ENCODE data around the gene PAX8. TPM values are rescaled to one million over a fixed set of nuclear protein-coding genes. Genes with fewer than 3 reads are reported as not detected.
"Not testable (repeated sequence)": the region's sequence is repeated elsewhere in the genome, so short reads cannot be mapped to it uniquely, and the experiment has no call there.

PAX8 gene
- total RNA-seq, 1 donor from 2014 or later: 1.6 TPM

DNA sequence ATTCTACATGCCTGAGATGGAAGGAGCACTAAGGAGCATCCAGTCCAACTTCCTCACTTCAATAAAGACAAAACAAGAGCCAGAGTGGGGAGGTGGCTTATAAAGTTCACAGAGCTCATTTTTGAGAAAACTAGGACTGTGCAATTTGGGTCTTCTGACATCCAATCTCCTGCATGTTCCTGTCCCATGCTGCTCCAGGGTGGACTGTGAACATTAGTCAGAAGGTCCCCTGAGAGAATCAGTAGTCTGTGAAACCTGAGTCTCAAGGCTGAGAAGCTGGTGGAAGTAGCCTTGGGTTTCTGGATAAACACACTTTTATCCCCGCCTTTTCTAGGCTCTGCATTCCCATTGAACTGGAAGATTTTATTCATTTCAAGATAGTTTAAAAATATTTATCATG, 33.1 kb upstream of the PAX8 start:
- DNase-seq; H3K36me3 ChIP-seq; H3K4me3 ChIP-seq; intact Hi-C loops (cut with DNase I); H3K4me1 ChIP-seq; H3K27me3 ChIP-seq; ATAC-seq; H3K27ac ChIP-seq; H3K9me3 ChIP-seq: not testable (repeated sequence)

DNA sequence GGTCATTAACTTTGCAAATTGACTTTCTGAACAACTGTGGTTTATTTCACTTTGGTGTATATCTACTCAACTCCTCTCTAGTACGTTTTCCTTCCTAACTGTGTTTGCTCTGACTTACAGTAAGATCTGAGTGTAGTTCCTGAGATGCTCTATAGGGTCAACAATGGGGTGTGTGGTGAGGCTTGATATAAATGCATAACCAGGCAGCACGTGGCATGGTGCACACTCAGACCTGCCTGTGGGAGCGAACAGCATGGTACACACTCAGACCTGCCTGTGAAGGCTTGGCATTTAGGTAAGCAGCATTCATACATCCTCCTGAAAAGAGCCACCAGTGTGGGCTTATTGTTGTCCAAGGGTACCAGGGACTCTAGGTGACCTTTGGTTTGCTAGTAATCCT, 32.5 kb upstream of the PAX8 start:
- H3K27me3 ChIP-seq; H3K9me3 ChIP-seq; H3K27ac ChIP-seq; DNase-seq; H3K4me1 ChIP-seq; ATAC-seq; intact Hi-C loops (cut with DNase I); H3K4me3 ChIP-seq; H3K36me3 ChIP-seq: not testable (repeated sequence)

DNA sequence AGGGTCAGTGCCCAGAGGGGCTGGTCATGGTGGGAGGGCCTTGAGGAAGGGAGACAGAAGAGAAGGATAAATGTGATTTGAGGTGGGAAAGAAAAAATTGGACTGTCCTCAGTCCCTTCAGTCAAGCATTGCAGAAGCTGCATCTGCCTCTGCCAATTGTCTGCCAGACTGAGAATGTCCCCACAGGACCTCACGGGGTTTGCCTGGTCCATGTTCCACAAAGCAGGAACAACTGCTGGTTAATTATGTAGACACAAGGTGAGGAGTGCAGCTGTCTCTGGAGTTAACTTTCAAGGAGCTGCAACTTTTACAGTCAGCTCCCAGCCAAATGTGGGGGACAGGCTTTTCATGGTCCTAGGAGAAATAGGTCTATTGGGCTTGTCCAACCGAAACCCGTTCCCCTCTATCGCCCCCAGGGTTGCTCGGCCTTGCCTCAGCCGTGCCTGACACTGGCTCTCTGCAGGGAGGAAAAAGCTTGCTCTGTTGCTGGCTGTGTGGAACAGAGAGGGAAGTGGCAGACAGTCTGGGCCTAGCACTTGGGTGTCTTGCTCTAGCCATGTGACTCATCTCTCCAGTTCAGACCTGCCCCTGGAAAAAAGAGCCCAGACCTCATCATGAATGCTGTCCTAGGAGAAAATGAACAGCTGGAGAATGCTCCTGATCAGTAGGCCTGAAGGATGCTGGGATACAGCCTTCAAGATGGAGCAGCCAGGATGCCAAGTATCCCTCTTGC, 31.1 kb upstream of the PAX8 start:
- intact Hi-C loops (cut with DNase I): no loop called here
- no peaks in the 10 kb centered on the region for H3K36me3 ChIP-seq
- no peaks in the 10 kb centered on the region for H3K4me1 ChIP-seq
- ATAC-seq: no peak
- TF ChIP-seq, protein P1, sequence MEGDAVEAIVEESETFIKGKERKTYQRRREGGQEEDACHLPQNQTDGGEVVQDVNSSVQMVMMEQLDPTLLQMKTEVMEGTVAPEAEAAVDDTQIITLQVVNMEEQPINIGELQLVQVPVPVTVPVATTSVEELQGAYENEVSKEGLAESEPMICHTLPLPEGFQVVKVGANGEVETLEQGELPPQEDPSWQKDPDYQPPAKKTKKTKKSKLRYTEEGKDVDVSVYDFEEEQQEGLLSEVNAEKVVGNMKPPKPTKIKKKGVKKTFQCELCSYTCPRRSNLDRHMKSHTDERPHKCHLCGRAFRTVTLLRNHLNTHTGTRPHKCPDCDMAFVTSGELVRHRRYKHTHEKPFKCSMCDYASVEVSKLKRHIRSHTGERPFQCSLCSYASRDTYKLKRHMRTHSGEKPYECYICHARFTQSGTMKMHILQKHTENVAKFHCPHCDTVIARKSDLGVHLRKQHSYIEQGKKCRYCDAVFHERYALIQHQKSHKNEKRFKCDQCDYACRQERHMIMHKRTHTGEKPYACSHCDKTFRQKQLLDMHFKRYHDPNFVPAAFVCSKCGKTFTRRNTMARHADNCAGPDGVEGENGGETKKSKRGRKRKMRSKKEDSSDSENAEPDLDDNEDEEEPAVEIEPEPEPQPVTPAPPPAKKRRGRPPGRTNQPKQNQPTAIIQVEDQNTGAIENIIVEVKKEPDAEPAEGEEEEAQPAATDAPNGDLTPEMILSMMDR (IDR thresholded peaks at IDR 0.05): no peak
- no peak overlapping the region for H3K27ac ChIP-seq
- no peak overlapping the region for H3K4me3 ChIP-seq
- no peaks in the 10 kb centered on the region for H3K9me3 ChIP-seq
- H3K27me3 ChIP-seq: no peaks in the 10 kb centered on the region
- no peak for DNase-seq

DNA sequence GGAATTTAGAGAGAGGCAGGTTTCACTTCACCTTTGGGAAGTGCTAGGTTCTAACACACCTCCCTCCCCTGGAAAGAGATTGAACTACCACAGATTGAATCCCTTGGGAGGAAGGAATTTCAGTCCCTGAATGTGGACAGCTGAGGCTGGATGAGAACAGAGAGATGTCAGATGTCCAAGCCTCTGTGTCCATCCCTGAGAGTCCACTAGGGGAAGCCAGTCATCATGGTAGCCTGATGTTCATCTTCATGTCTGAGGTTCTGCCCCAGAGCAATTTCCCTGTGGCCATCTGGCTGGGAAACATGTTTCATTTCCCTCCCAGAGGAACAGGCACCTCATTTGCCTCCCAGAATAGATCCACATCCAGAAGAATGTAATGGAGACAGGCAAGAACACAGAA, 30.1 kb upstream of the PAX8 start:
- H3K4me1 ChIP-seq, DNase-seq: not testable (repeated sequence)

DNA sequence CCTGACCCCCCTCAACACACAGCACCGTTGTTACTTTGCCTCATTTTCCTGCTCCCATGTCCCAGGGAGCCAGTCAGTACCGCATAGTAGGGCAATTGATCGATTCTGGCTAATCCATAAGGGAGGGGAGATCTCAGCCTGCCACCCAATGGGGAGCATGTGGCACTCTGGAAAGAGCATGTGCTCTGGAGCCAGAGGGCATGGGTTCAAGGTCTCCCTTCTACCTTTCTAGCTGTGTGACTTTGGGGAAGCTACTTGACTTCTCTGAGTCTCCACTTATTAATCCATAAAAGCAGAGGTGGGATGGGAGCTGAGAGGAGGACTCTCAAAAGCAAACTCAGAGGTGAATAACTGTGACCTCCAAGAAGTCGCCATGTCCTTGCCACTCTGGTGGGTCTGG, 27.5 kb upstream of the PAX8 start:
- H3K9me3 ChIP-seq; H3K27ac ChIP-seq; DNase-seq; ATAC-seq; H3K27me3 ChIP-seq; H3K4me1 ChIP-seq; H3K4me3 ChIP-seq; H3K36me3 ChIP-seq; intact Hi-C loops (cut with DNase I): not testable (repeated sequence)

More for the DNA sequence above, 30.1 kb upstream of the PAX8 start:
- H3K36me3 ChIP-seq; ATAC-seq; intact Hi-C loops (cut with DNase I); H3K27me3 ChIP-seq; H3K9me3 ChIP-seq; H3K27ac ChIP-seq; H3K4me3 ChIP-seq: not testable (repeated sequence)

DNA sequence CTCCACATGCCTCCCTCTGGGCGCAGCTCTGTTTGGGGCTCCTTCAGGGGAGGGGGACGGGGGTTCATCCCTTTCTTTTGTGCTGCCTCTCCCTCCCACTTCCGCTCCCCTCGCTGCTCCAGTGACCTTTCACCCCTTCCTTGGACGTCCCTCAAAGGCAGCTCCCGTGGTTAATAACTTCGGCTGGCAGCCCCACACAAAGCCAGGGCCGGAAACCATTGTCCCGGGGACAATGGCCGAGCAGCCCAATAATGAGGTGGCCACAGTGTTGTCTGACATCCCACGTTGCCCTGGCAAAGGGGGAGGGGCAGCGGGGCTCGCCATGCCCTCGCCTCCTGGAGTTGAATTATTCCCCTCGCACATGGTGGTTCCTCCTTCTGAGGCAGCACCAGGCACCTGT, 27.0 kb upstream of the PAX8 start:
- H3K4me3 ChIP-seq; H3K27me3 ChIP-seq; DNase-seq; intact Hi-C loops (cut with DNase I); H3K4me1 ChIP-seq; H3K36me3 ChIP-seq; ATAC-seq; H3K27ac ChIP-seq; H3K9me3 ChIP-seq: not testable (repeated sequence)

DNA sequence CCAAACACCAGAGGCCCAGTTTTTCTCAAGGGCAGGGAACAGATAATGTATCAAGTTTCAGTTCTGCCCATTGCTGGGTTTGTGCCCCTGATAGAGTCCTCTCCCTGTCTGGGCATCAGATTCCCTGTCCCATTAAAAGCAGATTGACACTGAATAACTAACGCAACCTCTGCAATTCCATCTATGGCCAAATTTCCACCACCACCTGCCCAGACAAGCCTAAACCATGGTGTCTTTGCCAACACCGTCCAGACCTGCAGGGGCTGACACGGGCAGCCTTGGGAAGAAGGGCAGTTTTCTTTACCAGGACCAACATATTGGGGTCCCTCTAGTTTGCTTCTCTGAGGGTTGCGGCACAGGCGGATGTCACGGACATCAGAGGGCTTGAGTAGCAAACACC, 26.4 kb upstream of the PAX8 start:
- H3K4me3 ChIP-seq: no peak overlapping the region
- TF ChIP-seq, protein P1 (IDR thresholded peaks at IDR 0.05): no peak
- H3K27ac ChIP-seq: no peak overlapping the region
- H3K27me3 ChIP-seq: no peaks in the 10 kb centered on the region
- intact Hi-C loops (cut with DNase I): no loop called here
- no peaks in the 10 kb centered on the region for H3K4me1 ChIP-seq
- no peak for ATAC-seq
- no peak for DNase-seq
- H3K9me3 ChIP-seq: no peaks in the 10 kb centered on the region
- H3K36me3 ChIP-seq: no peaks in the 10 kb centered on the region

DNA sequence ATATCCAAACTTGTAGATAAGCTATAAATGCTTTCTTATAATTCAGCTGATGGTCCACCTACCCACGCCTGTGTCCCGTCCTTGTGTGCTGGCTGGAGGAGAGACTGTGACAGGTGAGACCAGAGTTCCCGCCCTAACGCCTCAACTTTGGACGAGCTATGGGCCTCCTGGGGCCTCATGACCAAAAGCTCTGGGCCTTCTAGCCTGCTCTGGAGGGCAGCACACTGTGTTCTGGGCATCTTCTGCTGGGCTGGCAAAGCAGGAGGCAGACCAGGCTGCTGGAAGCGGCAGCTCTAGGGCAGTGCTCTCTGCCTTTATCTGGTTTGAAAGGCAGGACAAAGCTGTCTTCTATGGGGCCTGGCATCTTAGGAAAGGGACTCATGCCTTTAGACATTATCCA, 26.0 kb upstream of the PAX8 start:
- DNase-seq (no peak), ATAC-seq (no peak)
- no peak overlapping the region for H3K27ac ChIP-seq
- intact Hi-C loops (cut with DNase I): no loop called here
- no peaks in the 10 kb centered on the region for H3K36me3 ChIP-seq
- TF ChIP-seq, protein P1 (IDR thresholded peaks at IDR 0.05): no peak
- no peaks in the 10 kb centered on the region for H3K4me1 ChIP-seq
- no peaks in the 10 kb centered on the region for H3K27me3 ChIP-seq
- no peaks in the 10 kb centered on the region for H3K9me3 ChIP-seq
- no peak overlapping the region for H3K4me3 ChIP-seq

DNA sequence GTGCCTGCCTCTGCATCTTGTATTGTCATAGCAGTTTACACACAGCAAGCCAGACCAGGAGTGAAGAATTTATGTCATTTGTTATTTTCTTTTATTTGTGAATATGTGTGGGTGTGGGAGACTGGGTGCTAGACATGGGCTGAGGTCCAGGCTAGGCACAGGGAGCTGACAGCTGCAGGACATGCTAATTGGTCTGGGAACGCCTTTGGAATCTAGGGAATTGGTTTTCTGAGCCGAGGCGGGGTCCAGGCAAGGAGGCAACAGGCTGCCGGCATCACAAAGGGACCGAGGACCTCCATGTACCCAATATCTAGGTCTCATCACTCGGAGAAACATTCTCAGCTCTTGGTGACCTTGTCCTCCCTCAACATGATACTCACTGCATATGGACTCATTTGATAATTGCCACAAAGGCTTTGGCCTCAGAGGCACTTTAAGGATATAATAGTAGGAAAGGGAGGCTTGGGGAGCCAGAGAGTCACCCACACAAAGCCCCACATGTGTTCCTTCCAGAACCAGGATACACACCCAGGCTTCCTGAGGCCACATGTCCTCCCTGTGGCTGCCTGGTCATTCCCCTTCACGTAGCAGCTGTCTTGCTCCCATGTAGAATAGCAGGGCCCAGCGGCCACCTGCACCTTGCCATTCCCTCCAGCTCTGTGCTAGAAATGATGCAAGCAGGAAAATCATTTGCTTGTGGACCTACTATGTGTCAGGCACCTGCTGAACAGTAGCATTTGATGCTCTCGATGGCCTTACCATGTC, 23.7 kb upstream of the PAX8 start:
- H3K36me3 ChIP-seq; H3K9me3 ChIP-seq; H3K27me3 ChIP-seq; H3K27ac ChIP-seq; intact Hi-C loops (cut with DNase I); H3K4me1 ChIP-seq; ATAC-seq; DNase-seq; H3K4me3 ChIP-seq: not testable (repeated sequence)

All from upper lobe of right lung (tissue), 1 donor.